HL-60 (cell line): ENCODE data around the gene JAG1.

ENCODE experiments used
- CTCF ChIP-seq: IDR thresholded peaks from one replicate; pipeline ENCODE4 v1.5.1; 2011; ENCODE audit warnings: low read length, control low read depth, inconsistent platforms; ENCODE audit not compliant: insufficient read depth
- GABPA ChIP-seq: IDR thresholded peaks from 2 replicates; pipeline ENCODE4 v1.6.1; 2012; ENCODE audit warnings: low read depth
- POLR2AphosphoS5 ChIP-seq: IDR thresholded peaks from 2 replicates; pipeline ENCODE4 v1.6.1; 2012; ENCODE audit warnings: low read depth
- REST ChIP-seq: IDR thresholded peaks from 2 replicates; pipeline ENCODE4 v1.6.1; 2012; ENCODE audit warnings: low read depth; ENCODE audit not compliant: insufficient replicate concordance

- TF ChIP-seq REST (no peak), CTCF (no peak), POLR2AphosphoS5 (no peak), GABPA (no peak)
Measured at GRCh38 chr20:10660661-10661060, 13.1 kb downstream of the JAG1 start.
